ENCODE results near the gene ZC3HAV1.
"Not testable (repeated sequence)": the region's sequence is repeated elsewhere in the genome, so short reads cannot be mapped to it uniquely, and the experiment has no call there.

Gene ZC3HAV1

GRCh38 chr7:139081584-139081983 lies 27.9 kb downstream of the ZC3HAV1 start:
- no peaks in the 10 kb centered on the region for H3K27me3 ChIP-seq
- H3K4me3 ChIP-seq (ENCODE audit: low read depth in 1 of 2, low read length in 1 of 2) = no peak overlapping the region
- peaks cover 100% of the 10 kb centered on the region for H3K36me3 ChIP-seq
- no peaks in the 10 kb centered on the region for H3K9me3 ChIP-seq
- H3K27ac ChIP-seq = no peak overlapping the region
- no peak for TF ChIP-seq CTCF (IDR thresholded peaks at IDR 0.05)
- H3K4me1 ChIP-seq (ENCODE audit: control insufficient read depth in 1 of 2, insufficient read depth in 1 of 2, low read depth in 1 of 2, low read length in 1 of 2) = no peaks in the 10 kb centered on the region

- TF ChIP-seq CTCF (IDR thresholded peaks at IDR 0.05) = no peak
- no peaks in the 10 kb centered on the region for H3K27me3 ChIP-seq
- no peaks in the 10 kb centered on the region for H3K4me1 ChIP-seq (ENCODE audit: control insufficient read depth in 1 of 2, insufficient read depth in 1 of 2, low read depth in 1 of 2, low read length in 1 of 2)
- H3K4me3 ChIP-seq (ENCODE audit: low read depth in 1 of 2, low read length in 1 of 2) = no peak overlapping the region
- H3K27ac ChIP-seq = no peak overlapping the region
- peaks cover 100% of the 10 kb centered on the region for H3K36me3 ChIP-seq
- H3K9me3 ChIP-seq = no peaks in the 10 kb centered on the region
These were observed 28.6 kb downstream of the ZC3HAV1 start for GRCh38 chr7:139080905-139081304.

DNA sequence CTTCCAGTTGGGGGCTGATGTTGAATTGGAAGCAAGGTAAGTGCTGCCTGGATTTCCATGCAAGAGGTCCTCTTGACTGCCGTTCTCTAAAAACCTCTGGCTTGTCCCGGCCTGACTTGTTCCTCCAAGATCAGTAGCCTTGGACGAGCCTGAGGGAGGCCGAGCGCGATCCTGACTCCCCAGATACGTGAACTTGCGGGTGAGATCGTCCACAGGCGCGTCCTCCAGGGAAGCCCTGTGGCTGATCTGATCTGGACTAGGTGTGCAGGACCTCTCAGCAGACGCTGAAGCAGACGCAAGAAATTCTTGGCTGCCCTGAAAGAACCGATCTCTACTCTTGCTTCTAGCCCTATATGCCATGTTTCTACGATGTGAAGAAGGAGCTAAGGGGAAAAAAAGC lies 29.7 kb downstream of the ZC3HAV1 start:
- Histone ChIP-seq H3K4me1 (ENCODE audit: control insufficient read depth in 1 of 2, insufficient read depth in 1 of 2, low read depth in 1 of 2, low read length in 1 of 2) (peaks cover 0 to 3% of the 10 kb centered on the region in 2 experiments), H3K27me3 (no peaks in the 10 kb centered on the region), H3K4me3 (ENCODE audit: low read depth in 1 of 2, low read length in 1 of 2) (no peak overlapping the region), H3K36me3 (peaks cover 100% of the 10 kb centered on the region), H3K27ac (no peak overlapping the region), H3K9me3 (no peaks in the 10 kb centered on the region)
- no peak for TF ChIP-seq CTCF (IDR thresholded peaks at IDR 0.05)

DNA sequence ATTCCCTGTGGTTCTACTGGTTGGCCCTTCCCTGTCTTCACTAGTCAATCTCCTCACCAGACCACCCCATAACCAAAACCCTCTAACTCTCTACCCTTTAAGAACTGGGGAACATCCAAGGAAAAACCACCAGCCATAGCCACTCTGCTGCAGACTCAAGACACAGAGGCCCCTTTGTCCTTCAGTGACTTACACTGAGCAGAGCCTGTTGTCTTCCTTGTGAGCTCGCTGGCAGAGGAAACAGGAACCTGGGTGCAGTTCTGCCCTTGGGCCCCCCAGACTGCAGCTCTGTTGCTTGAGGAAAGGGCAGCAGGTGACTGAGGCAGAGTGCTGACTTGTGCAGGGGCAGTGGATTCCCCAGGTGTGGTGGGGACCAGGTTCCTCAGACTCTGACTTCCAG lies 30.6 kb downstream of the ZC3HAV1 start:
- peaks cover 100% of the 10 kb centered on the region for H3K36me3 ChIP-seq
- TF ChIP-seq CTCF (IDR thresholded peaks at IDR 0.05) = no peak

DNA sequence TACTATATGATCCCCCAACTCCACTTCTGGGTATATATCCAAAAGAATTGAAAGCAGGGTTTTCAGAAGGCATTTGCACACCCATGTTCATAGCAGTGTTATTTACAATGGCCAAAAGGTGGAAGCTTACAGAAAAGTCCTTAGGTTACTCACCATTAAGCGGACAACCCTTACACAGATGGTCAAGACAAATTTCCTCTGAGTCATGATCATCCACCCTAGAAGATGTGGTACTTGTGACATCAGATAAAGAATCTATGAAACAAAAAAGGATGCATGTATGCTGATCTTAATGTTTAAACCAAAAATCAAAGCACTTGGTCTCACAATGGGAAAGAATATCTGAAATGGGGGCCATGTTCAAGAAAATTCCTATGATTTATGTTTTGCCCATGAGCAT lies 31.1 kb downstream of the ZC3HAV1 start:
- TF ChIP-seq CTCF (IDR thresholded peaks at IDR 0.05) = no peak
- Histone ChIP-seq H3K4me3 (ENCODE audit: low read depth in 1 of 2, low read length in 1 of 2) (no peak overlapping the region), H3K27ac (no peak overlapping the region), H3K9me3 (no peaks in the 10 kb centered on the region), H3K27me3 (no peaks in the 10 kb centered on the region), H3K4me1 (ENCODE audit: control insufficient read depth in 1 of 2, insufficient read depth in 1 of 2, low read depth in 1 of 2, low read length in 1 of 2) (peaks cover 0 to 5% of the 10 kb centered on the region in 2 experiments), H3K36me3 (peaks cover 100% of the 10 kb centered on the region)

More for the DNA sequence above, 30.6 kb downstream of the ZC3HAV1 start:
- Histone ChIP-seq H3K4me3 (ENCODE audit: low read depth in 1 of 2, low read length in 1 of 2) (no peak overlapping the region), H3K27me3 (no peaks in the 10 kb centered on the region), H3K27ac (no peak overlapping the region), H3K9me3 (no peaks in the 10 kb centered on the region), H3K4me1 (ENCODE audit: control insufficient read depth in 1 of 2, insufficient read depth in 1 of 2, low read depth in 1 of 2, low read length in 1 of 2) (peaks cover 0 to 5% of the 10 kb centered on the region in 2 experiments)

- not testable (repeated sequence) for H3K4me1 ChIP-seq (ENCODE audit: control insufficient read depth in 1 of 2, insufficient read depth in 1 of 2, low read depth in 1 of 2, low read length in 1 of 2); H3K27ac ChIP-seq; H3K27me3 ChIP-seq; H3K9me3 ChIP-seq; H3K4me3 ChIP-seq (ENCODE audit: low read depth in 1 of 2, low read length in 1 of 2)
- peaks cover 100% of the 10 kb centered on the region for H3K36me3 ChIP-seq
These were observed 31.8 kb downstream of the ZC3HAV1 start for GRCh38 chr7:139077706-139078105.
